BJ (cell line): ENCODE data around the gene STAP1. TPM values are rescaled to one million over a fixed set of nuclear protein-coding genes. Genes with fewer than 3 reads are reported as not detected.

ENCODE experiments used
- CTCF ChIA-PET: fragments of 350-600 bp; formaldehyde crosslinking; extraction: SDS; loops from one replicate; lab custom pipeline; 2021; ENCODE audit warnings: antibody characterized with exemption, inconsistent platforms; lab: Yijun Ruan, JAX
- POLR2A ChIA-PET: fragments of 300-600 bp; sonication (Branson Sonifier 250); formaldehyde crosslinking; extraction: SDS; loops from one replicate; lab custom pipeline; 2021; ENCODE audit warnings: antibody characterized with exemption; lab: Charles Lee
- DNase-seq: peaks from one replicate; pipeline ENCODE4 v3.0.0-alpha.2; 2011; ENCODE audit warnings: low read depth
- H3K27me3 ChIP-seq: 2 replicates; pipeline ENCODE4 v1.6.0; 2011; ENCODE audit warnings: low read length; ENCODE audit not compliant: control insufficient read depth, insufficient read depth
- H3K36me3 ChIP-seq: 2 replicates; pipeline ENCODE4 v1.5.1; 2011; ENCODE audit warnings: low read length; ENCODE audit not compliant: control insufficient read depth, insufficient read depth
- H3K4me3 ChIP-seq: 2 replicates; pipeline ENCODE4 v1.5.1; 2011; ENCODE audit warnings: low read depth, mild to moderate bottlenecking, control low read depth, low read length
- polyA plus RNA-seq: library from polyadenylated mRNA; depleted of rRNA; stranded (reverse); fragments of >200 nt; gene quantifications from 2 replicates; pipeline ENCODE4 v1.2.3, GENCODE V29; 2011
- TF ChIP-seq, protein P1 (sequence below): IDR thresholded peaks from 2 replicates; pipeline ENCODE4 v1.5.1; 2011; ENCODE audit warnings: low read depth, mild to moderate bottlenecking, control low read depth, inconsistent platforms, low read length, moderate library complexity; ENCODE audit not compliant: insufficient read depth

Gene STAP1
- polyA plus RNA-seq, 1 experiment = not detected

DNA sequence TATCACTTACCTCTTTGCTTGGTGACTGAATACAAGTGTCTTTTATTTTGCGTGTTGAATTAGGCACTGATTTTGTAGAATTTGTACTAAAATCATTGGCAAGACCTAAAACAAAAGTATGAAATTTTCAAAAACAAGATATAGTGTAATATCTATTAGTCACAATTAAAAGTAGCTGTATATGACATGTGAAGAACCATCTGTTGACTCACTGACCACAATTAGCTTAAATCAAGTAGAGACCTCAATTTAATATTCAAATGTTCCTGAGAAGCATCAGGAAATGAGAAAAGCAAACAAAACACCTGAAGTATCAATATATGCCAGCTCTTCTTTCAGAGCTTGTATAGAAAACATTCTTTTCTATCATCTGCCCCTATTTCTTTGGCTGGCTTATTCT lies 18.7 kb upstream of the STAP1 start:
- POLR2A ChIA-PET = no interaction called here
- no peak overlapping the region for H3K4me3 ChIP-seq
- H3K36me3 ChIP-seq = peaks cover 1% of the 10 kb centered on the region; the same call in 1 of the 2 replicates
- DNase-seq = no peak
- TF ChIP-seq, protein P1, sequence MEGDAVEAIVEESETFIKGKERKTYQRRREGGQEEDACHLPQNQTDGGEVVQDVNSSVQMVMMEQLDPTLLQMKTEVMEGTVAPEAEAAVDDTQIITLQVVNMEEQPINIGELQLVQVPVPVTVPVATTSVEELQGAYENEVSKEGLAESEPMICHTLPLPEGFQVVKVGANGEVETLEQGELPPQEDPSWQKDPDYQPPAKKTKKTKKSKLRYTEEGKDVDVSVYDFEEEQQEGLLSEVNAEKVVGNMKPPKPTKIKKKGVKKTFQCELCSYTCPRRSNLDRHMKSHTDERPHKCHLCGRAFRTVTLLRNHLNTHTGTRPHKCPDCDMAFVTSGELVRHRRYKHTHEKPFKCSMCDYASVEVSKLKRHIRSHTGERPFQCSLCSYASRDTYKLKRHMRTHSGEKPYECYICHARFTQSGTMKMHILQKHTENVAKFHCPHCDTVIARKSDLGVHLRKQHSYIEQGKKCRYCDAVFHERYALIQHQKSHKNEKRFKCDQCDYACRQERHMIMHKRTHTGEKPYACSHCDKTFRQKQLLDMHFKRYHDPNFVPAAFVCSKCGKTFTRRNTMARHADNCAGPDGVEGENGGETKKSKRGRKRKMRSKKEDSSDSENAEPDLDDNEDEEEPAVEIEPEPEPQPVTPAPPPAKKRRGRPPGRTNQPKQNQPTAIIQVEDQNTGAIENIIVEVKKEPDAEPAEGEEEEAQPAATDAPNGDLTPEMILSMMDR = no peak
- CTCF ChIA-PET = interaction anchor here (0.8 kb wide), 1 partner anchor 18 kb away, joined by 3 read pairs; no protein-coding TSS in a partner anchor
- H3K27me3 ChIP-seq = no peaks in the 10 kb centered on the region

DNA sequence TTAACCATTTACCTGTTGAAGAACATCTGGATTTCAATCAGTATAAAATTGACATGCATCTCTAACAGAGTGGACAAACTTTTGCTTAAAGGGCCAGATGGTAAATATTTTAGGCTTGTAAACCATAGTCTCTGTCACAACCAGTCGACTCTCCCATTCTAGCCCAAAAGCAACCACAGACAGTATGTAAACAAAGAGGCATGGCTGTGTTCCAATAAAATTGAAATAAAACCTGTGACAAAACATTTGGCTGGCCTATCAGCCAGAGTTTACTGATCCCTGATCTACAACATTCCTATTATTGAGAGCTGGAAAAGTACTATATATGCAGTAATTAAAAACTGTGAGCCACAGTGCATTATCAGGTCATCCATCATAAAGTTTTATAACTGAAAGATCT lies 16.5 kb upstream of the STAP1 start:
- H3K36me3 ChIP-seq = peaks cover 1% of the 10 kb centered on the region; the same call in 1 of the 2 replicates

DNA sequence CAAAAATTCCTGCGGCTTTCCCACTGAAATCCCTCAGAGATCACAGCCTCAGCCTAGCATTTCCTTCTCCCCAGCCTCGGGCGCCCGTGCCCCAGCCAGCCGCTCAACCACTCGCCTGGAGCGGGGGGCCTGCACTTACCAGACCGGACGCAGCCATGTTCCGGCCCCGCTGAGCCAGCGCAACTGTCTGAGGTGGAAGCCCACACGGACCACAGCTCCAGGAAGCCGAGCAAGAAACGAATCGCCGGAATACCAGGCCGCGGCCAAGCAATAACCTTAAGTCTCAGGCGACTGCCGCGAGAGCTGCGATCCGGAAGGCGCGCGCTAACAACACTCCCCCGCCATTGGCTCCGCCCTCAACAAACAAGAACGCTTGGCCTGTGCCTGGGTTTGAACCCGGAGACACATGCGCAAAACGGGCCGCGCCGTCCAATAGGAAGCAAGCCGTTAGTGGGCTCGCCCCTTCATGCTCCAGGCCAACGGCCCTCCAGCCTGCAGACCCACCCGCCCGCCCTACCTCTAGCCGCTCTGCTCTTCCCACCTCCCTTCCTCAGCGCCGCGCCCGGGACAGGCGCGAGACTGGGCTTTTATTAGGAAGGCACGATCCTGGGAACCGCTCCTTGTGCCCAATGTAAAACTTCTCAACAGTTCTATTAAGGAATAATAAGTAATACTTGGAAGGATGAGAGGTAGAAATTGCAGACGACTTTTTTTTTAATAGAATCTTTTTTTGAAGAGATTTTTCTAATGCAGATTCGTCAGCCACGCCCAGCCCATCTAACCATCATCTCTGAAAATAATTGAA lies 13.1 kb upstream of the STAP1 start, which contains the start of gene CENPC:
TSS of gene CENPC (minus strand) at position 305 of the 805 bp plus-strand sequence. CDS start at position 157, 148 bp downstream.
- TF ChIP-seq, protein P1 = no peak
- peak within 1 kb of the TSS; percentile 95 for H3K4me3 ChIP-seq
- no peaks in the 10 kb centered on the region for H3K36me3 ChIP-seq
- peak; percentile 93 for DNase-seq
- CTCF ChIA-PET = no interaction called here
- POLR2A ChIA-PET = interaction anchor here (0.5 to 0.7 kb wide), 3 partner anchors 15 to 317 kb away, joined by 3 to 13 read pairs (median 4); no protein-coding TSS in a partner anchor
- no peaks in the 10 kb centered on the region for H3K27me3 ChIP-seq

More for the DNA sequence above, 16.5 kb upstream of the STAP1 start:
- CTCF ChIA-PET = no interaction called here
- H3K27me3 ChIP-seq = no peaks in the 10 kb centered on the region
- DNase-seq = no peak
- H3K4me3 ChIP-seq = no peak overlapping the region
- TF ChIP-seq, protein P1 = no peak
- POLR2A ChIA-PET = no interaction called here

DNA sequence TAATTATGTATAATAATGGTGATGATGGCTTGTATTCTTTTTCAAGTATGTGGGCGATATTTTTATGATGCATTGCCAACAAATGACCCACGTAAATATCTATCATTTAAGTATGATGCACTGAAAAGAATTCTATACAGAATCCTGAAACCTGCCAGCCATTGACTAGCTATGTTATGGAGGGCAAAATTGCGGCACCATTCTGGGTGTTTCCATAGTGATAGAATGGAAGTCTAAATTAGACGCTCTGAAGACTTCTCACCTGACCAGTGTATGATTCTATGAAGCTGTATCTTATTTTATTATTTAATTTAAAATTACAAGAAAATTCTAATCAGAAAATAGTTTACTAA lies 12.5 kb upstream of the STAP1 start:
- CTCF ChIA-PET = no interaction called here
- no peaks in the 10 kb centered on the region for H3K27me3 ChIP-seq
- TF ChIP-seq, protein P1 = no peak
- POLR2A ChIA-PET = no interaction called here
- no peak for DNase-seq
- H3K4me3 ChIP-seq = peak overlapping the region; percentile 95
- no peaks in the 10 kb centered on the region for H3K36me3 ChIP-seq

DNA sequence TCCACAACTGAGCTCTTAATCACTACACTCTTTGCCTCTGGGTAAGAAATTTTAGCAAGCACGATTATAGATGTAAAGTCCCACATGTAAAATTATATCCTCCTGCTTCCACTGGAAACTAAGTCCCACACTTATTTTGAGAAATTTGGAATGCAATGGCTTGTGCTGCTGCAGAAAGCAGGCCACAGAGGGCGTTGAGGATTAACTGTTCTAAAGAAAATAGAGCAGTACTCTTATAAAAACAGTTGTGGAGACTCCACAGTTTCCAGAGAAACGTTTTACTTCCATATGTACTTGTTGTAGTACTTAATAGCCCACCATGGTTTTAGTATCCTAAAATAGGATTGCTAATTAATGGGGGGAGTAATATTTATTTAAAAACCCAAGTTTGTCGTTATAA lies 11.6 kb upstream of the STAP1 start:
- ChIA-PET CTCF (no interaction called here), POLR2A (no interaction called here)
- H3K4me3 ChIP-seq = no peak overlapping the region

More for the DNA sequence above, 11.6 kb upstream of the STAP1 start:
- TF ChIP-seq, protein P1 = 0 out of 2 replicates have a peak, but pooled peaks have one; percentile 3
- no peak for DNase-seq
- Histone ChIP-seq H3K36me3 (no peaks in the 10 kb centered on the region), H3K27me3 (no peaks in the 10 kb centered on the region)
